ENCODE results near the gene FAM200B.
A peak's percentile ranks its signal among the peaks of the same experiment; 100 is the strongest.

The FAM200B gene

DNA sequence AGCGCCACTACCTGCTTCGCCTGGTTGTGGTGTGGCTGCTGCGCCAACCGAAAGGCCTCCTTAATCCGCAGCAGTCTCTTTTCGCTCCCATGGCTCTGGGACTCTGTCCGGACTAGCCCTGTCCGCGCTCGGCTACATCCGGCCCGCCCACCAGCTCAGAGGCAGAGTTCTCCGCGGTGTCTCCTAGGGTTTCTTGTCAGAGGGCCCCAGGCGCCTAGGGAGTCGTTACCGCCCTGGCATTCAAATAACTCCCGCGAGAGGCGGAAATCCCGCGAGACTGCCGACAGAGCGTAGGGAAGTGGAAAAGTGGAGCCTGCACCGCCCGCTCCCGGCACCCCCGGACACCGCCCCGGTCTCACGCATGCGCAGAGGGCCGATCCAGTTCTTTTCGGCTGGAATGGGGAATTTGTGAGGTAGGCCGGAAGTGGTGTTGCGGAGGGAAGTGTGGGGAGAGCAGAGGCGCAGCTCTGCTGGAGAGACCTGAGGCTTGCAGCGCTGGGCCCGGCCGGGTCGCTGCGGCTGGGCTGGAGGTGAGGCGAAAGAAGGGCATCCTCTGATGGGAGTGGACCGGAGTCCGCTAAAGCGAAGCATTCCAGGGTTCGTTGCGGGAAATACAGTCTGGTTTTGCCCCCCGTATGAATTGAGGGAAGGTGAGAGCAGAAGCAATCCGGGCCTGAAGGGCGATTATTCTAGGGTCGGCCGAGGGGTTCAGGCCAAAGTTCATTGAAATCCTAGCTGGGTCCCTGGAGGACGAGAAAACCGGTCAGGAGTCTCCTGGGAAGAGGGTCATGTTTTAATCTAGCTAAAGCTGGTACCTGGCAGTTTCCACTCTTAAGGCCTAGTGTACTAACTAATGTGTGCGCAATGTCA is at the start of gene FAM200B:
Gene FAM200B (plus strand): TSS at position 456 of the 870 bp plus-strand sequence. CDS start 5,151 bp downstream, outside the sequence.
- peak within 1 kb of the TSS; percentile 61 for H3K4me3 ChIP-seq (ENCODE audit: low read depth, low read length)
- DNase-seq (ENCODE audit: low read depth), result peak; percentile 94
- TF ChIP-seq, protein P1, sequence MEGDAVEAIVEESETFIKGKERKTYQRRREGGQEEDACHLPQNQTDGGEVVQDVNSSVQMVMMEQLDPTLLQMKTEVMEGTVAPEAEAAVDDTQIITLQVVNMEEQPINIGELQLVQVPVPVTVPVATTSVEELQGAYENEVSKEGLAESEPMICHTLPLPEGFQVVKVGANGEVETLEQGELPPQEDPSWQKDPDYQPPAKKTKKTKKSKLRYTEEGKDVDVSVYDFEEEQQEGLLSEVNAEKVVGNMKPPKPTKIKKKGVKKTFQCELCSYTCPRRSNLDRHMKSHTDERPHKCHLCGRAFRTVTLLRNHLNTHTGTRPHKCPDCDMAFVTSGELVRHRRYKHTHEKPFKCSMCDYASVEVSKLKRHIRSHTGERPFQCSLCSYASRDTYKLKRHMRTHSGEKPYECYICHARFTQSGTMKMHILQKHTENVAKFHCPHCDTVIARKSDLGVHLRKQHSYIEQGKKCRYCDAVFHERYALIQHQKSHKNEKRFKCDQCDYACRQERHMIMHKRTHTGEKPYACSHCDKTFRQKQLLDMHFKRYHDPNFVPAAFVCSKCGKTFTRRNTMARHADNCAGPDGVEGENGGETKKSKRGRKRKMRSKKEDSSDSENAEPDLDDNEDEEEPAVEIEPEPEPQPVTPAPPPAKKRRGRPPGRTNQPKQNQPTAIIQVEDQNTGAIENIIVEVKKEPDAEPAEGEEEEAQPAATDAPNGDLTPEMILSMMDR (IDR thresholded peaks at IDR 0.05; ENCODE audit: control insufficient read depth, extremely low read depth, insufficient read depth), result peak; percentile 21; the same call in 1 of the 2 replicates

DNA sequence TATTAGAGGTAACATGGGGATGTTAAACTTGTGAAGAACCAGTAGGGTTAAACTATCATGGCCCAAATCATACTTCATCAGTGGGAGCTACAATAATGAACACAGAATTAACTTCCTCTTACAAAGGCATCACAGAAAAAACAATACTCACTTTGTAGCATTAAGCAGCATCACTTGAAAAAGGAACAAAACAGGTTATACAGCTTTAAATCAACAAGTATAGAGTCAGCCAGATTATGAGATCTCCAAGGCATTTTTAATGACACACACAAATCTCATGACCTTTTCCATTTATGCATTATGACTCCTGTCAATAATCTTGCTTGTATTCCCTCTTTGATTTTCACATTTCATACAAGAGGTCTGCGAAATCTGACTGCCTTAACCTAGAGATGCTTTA is 44.8 kb upstream of the FAM200B start:
- TF ChIP-seq, protein P1 (IDR thresholded peaks at IDR 0.05; ENCODE audit: control insufficient read depth, extremely low read depth, insufficient read depth), result no peak
- peak; percentile 77 for DNase-seq (ENCODE audit: low read depth)
- no peak overlapping the region for H3K4me3 ChIP-seq (ENCODE audit: low read depth, low read length)

DNA sequence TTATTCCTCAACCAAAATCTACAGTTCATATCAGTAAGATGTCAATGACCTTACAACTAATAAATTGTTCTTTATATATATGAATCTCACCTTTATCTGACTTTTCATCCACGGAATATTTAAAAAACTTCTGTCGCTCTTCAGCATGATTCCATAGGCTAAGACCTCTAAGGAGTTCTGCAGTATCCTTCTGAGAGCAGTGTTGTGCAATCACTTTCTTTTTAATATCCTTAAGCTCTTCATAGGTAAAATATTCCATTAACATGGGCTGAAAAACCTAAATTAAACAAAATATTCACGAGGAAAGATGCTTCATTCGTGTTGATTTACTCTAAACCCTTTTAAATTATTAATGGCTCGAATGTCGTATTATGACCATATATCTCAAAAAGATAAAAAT is 43.2 kb upstream of the FAM200B start:
- H3K4me3 ChIP-seq (ENCODE audit: low read depth, low read length), result no peak overlapping the region
- no peak for DNase-seq (ENCODE audit: low read depth)
- TF ChIP-seq, protein P1 (IDR thresholded peaks at IDR 0.05; ENCODE audit: control insufficient read depth, extremely low read depth, insufficient read depth), result no peak

DNA sequence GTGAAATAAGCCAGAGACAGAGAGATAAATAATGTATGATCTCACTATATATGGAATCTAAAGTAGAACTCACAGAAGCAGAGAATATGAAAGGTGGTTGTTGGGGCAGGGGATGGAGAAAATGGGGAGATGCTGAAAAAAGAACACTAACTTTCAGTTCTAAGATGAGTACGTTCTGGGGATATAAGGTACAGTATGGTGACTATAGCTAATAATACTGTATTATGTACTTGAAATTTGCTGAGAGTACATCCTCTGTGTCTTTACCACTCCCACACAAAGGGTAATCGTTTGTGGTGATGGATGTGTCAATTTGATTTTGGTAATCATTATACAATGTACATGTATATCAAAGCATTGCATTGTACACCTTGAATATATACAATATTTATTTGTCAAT is 33.0 kb upstream of the FAM200B start:
- no peak for DNase-seq (ENCODE audit: low read depth)
- H3K4me3 ChIP-seq (ENCODE audit: low read depth, low read length), result no peak overlapping the region
- TF ChIP-seq, protein P1 (IDR thresholded peaks at IDR 0.05; ENCODE audit: control insufficient read depth, extremely low read depth, insufficient read depth), result no peak

DNA sequence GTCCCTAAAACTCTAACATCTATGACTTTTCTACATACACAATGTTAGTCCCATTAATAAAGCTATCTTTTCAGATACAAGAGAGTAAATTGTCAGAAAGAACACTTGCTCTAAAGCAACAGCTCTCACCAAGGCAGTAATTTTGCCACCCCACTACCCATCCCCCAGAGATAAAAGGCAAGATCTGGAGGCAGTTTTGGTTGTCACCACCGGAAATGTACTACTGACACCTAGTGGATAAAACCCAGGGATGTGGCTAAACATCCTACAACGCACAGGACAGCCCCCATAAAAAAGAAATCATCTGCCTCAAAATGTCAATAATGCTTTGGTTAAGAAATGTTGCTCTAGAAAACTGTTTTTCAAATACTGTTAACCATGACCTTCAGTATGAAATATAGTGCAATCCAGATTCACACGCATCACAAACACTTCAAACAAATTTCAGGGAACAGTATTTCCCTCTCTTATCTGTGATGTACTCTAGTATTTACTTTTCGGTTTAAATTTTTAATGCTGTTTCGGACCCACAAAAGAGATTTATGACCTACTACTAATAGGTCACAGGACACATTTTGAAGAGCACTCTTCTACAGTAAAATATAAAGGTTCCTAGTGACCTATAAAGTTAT is 31.6 kb upstream of the FAM200B start:
- TF ChIP-seq, protein P1 (IDR thresholded peaks at IDR 0.05; ENCODE audit: control insufficient read depth, extremely low read depth, insufficient read depth), result peak; percentile 61
- peak; percentile 83 for DNase-seq (ENCODE audit: low read depth)
- peak overlapping the region; percentile 30 for H3K4me3 ChIP-seq (ENCODE audit: low read depth, low read length)

DNA sequence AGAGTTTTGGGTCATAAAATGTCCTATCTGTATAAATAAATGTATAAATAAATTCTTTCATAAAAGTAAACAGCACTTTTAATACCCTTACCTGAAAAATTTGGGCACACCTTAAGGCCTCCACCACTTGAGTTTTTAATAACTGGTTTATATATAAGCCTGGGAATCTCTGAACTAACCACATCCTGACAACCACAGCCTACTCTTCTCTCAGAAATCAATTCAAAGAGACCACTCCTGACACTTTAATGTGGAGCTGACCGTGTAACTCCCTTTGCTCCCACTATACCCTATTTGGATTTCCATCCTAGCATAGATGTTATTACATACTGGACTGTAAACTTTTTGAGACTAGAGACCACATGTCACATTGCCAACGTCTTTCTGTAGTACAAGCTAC is 30.0 kb upstream of the FAM200B start:
- TF ChIP-seq, protein P1 (IDR thresholded peaks at IDR 0.05; ENCODE audit: control insufficient read depth, extremely low read depth, insufficient read depth), result no peak
- DNase-seq (ENCODE audit: low read depth), result no peak
- H3K4me3 ChIP-seq (ENCODE audit: low read depth, low read length), result no peak overlapping the region
